Upper lobe of left lung (tissue), 6 donors: ENCODE data around the gene CNTNAP5. TPM values are rescaled to one million over a fixed set of nuclear protein-coding genes. Genes with fewer than 3 reads are reported as not detected.

Experiments
- ATAC-seq, 2 donors: fragments of 200-7000 bp; cut with Tn5 transposase; one replicate each; pipeline ENCODE4 v1.9.1; 2022; ENCODE audit warnings: mild to moderate bottlenecking in 2 of 2, moderate library complexity in 2 of 2; ENCODE audit not compliant: low FRiP score in 2 of 2
- DNase-seq, 2 donors: peaks; one replicate each; pipeline ENCODE4 v3.0.0-alpha.2; 2019 to 2020
- H3K27ac ChIP-seq, 4 donors: fragments of 200-600 bp; sonication (generic); one replicate each; pipeline ENCODE4 v1.5.1; 2016 to 2019
- H3K27me3 ChIP-seq, 4 donors: fragments of 200-600 bp; sonication (generic); one replicate each; pipeline ENCODE4 v1.5.1; 2017 to 2019
- H3K36me3 ChIP-seq, 4 donors: fragments of 200-600 bp; sonication (generic); one replicate each; pipeline ENCODE4 v1.5.1; 2016 to 2019
- H3K4me1 ChIP-seq, 4 donors: fragments of 200-600 bp; sonication (generic); one replicate each; pipeline ENCODE4 v1.5.1; 2018 to 2019
- H3K4me3 ChIP-seq, 4 donors: fragments of 200-600 bp; sonication (generic); one replicate each; pipeline ENCODE4 v1.5.1; 2017 to 2019; ENCODE audit warnings: mild to moderate bottlenecking in 2 of 4, moderate library complexity in 1 of 4
- H3K9me3 ChIP-seq, 4 donors: fragments of 200-600 bp; sonication (generic); one replicate each; pipeline ENCODE4 v1.5.1; 2018 to 2019
- CTCF ChIP-seq, 6 experiments: fragments of 450-650 bp in 4 of 6; fragments of 200-600 bp in 2 of 6; sonication (generic) in 2 of 6; IDR thresholded peaks; one replicate each; pipeline ENCODE4 v1.5.1; 2016 to 2019; ENCODE audit warnings: antibody characterized with exemption in 6 of 6
- EP300 ChIP-seq, 4 donors: sonication (generic); formaldehyde crosslinking; IDR thresholded peaks; one replicate each; pipeline ENCODE4 v1.5.1; 2017; ENCODE audit warnings: antibody characterized with exemption in 4 of 4, control low read depth in 2 of 4
- POLR2A ChIP-seq, 4 donors: fragments of 450-650 bp; IDR thresholded peaks; one replicate each; pipeline ENCODE4 v1.5.1; 2016 to 2017; ENCODE audit warnings: antibody characterized with exemption in 4 of 4, mild to moderate bottlenecking in 2 of 4
- POLR2AphosphoS5 ChIP-seq, 2 donors: sonication (generic); formaldehyde crosslinking; IDR thresholded peaks; one replicate each; pipeline ENCODE4 v1.5.1; 2017; ENCODE audit warnings: antibody characterized with exemption in 2 of 2
- WGBS, 2 donors: methylation state at CpG; one replicate each; pipeline ENCODE4 v1.1.5; 2017 to 2018; 5-methylcytosine and 5-hydroxymethylcytosine counted together
- total RNA-seq, 6 donors: library from RNA; depleted of rRNA in 4 of 6; stranded (reverse); fragments of >200 nt in 4 of 6; gene quantifications; one replicate each; pipeline versions ENCODE4 v1.1.0 to v1.2.1, GENCODE V29; 2016 to 2021
- donor health status: DM: no; HTN: no; CAD: no; lungs with moderate emphysema.
- donor health status: DM: no; HTN: yes; CAD: no; lungs with severe emphysema.

The CNTNAP5 gene
- total RNA-seq, 6 donors from 2014 or later, result not detected

DNA sequence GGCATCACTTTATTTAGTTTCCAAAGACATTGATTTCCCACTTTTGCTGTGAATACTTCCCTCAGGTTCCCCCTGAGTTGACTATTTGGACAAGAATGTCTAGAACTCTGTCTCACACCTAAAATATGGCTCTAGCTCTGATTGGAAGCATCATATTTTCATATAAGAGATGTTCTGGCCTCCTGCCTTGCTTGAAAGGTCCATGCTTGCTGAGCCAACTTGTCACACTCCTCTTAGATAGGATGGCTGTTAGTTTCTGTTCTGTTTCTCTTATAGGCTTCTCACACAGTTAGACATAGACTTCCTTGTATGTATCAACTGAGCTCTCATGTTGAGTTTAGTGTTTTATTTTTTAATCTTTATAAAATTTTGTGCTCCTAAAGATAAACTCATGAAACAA is 87.1 kb downstream of the CNTNAP5 start:
- Histone ChIP-seq H3K27me3 (no peaks in the 10 kb centered on the region), H3K36me3 (no peaks in the 10 kb centered on the region), H3K9me3 (no peaks in the 10 kb centered on the region), H3K4me1 (no peaks in the 10 kb centered on the region), H3K4me3 (no peak overlapping the region), H3K27ac (no peak overlapping the region)
- ATAC-seq (no peak), DNase-seq (no peak)
- TF ChIP-seq EP300 (IDR thresholded peaks at IDR 0.05), result no peak
- no peak for TF ChIP-seq CTCF (IDR thresholded peaks at IDR 0.05)
- TF ChIP-seq POLR2A (IDR thresholded peaks at IDR 0.05), result no peak
- TF ChIP-seq POLR2AphosphoS5 (IDR thresholded peaks at IDR 0.05), result no peak

- DNase-seq (no peak), ATAC-seq (no peak)
- TF ChIP-seq CTCF (IDR thresholded peaks at IDR 0.05), result no peak
- no peak for TF ChIP-seq POLR2A (IDR thresholded peaks at IDR 0.05)
- no peak for TF ChIP-seq POLR2AphosphoS5 (IDR thresholded peaks at IDR 0.05)
- no peak for TF ChIP-seq EP300 (IDR thresholded peaks at IDR 0.05)
- no peak overlapping the region for H3K27ac ChIP-seq
- 59 to 61% methylated on average over 2 of the region's 2 CpGs for WGBS, 2 donors
- H3K27me3 ChIP-seq, result no peaks in the 10 kb centered on the region
- H3K36me3 ChIP-seq, result no peaks in the 10 kb centered on the region
- H3K4me1 ChIP-seq, result no peaks in the 10 kb centered on the region
- no peaks in the 10 kb centered on the region for H3K9me3 ChIP-seq
- H3K4me3 ChIP-seq, result no peak overlapping the region
These were observed 87.9 kb downstream of the CNTNAP5 start for GRCh38 chr2:124112966-124113365.

DNA sequence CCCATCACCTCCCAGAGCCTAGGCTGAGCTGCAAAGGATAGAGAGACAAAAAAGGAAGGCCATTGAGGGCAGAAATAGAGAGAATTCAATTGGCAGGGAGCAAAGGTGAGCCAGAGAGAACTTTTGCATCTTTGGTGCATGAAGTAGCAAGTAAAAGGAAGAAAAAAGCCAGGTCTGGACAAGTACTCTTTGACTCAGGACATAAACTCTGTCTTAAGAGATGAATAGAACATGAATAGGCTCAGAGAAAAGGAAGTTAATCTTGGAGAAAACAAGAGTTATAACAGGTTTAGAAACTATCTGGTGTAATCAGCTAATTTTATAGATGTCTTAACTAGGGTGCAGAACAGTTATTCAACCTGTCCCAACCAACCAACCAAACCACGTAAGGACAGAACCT is 95.2 kb downstream of the CNTNAP5 start:
- no peak for ATAC-seq
- WGBS, 2 donors, result 97 to 100% methylated on average over 1 of the region's 1 CpG

GRCh38 chr2:124121106-124121505 is 96.0 kb downstream of the CNTNAP5 start:
- Histone ChIP-seq H3K9me3 (no peaks in the 10 kb centered on the region), H3K27ac (no peak overlapping the region), H3K36me3 (no peaks in the 10 kb centered on the region), H3K27me3 (no peaks in the 10 kb centered on the region), H3K4me1 (no peaks in the 10 kb centered on the region), H3K4me3 (no peak overlapping the region)
- 75 to 77% methylated on average over 5 of the region's 5 CpGs for WGBS, 2 donors
- TF ChIP-seq CTCF (IDR thresholded peaks at IDR 0.05) (no peak), POLR2AphosphoS5 (IDR thresholded peaks at IDR 0.05) (no peak), POLR2A (IDR thresholded peaks at IDR 0.05) (no peak), EP300 (IDR thresholded peaks at IDR 0.05) (no peak)
- ATAC-seq, result no peak
- DNase-seq, result no peak

More for the DNA sequence above, 95.2 kb downstream of the CNTNAP5 start:
- no peaks in the 10 kb centered on the region for H3K4me1 ChIP-seq
- no peak overlapping the region for H3K27ac ChIP-seq
- DNase-seq, result no peak
- no peaks in the 10 kb centered on the region for H3K27me3 ChIP-seq
- H3K9me3 ChIP-seq, result no peaks in the 10 kb centered on the region
- H3K36me3 ChIP-seq, result no peaks in the 10 kb centered on the region
- TF ChIP-seq POLR2AphosphoS5 (IDR thresholded peaks at IDR 0.05) (no peak), CTCF (IDR thresholded peaks at IDR 0.05) (no peak), EP300 (IDR thresholded peaks at IDR 0.05) (no peak), POLR2A (IDR thresholded peaks at IDR 0.05) (no peak)
- H3K4me3 ChIP-seq, result no peak overlapping the region

- ATAC-seq, result no peak
These were observed 96.7 kb downstream of the CNTNAP5 start for GRCh38 chr2:124121760-124122275.

More at GRCh38 chr2:124121760-124122275, 96.7 kb downstream of the CNTNAP5 start:
- no peak for TF ChIP-seq EP300 (IDR thresholded peaks at IDR 0.05)
- no peak for TF ChIP-seq CTCF (IDR thresholded peaks at IDR 0.05)
- TF ChIP-seq POLR2AphosphoS5 (IDR thresholded peaks at IDR 0.05), result no peak
- TF ChIP-seq POLR2A (IDR thresholded peaks at IDR 0.05), result no peak
- Histone ChIP-seq H3K36me3 (no peaks in the 10 kb centered on the region), H3K4me3 (no peak overlapping the region), H3K9me3 (no peaks in the 10 kb centered on the region), H3K4me1 (no peaks in the 10 kb centered on the region), H3K27ac (no peak overlapping the region), H3K27me3 (no peaks in the 10 kb centered on the region)
- no peak for DNase-seq
- WGBS, 2 donors, result 80 to 82% methylated on average over 3 of the region's 3 CpGs
